Measurements from ENCODE around the gene AKNA.
A peak's percentile ranks its signal among the peaks of the same experiment; 100 is the strongest.

The AKNA gene

DNA sequence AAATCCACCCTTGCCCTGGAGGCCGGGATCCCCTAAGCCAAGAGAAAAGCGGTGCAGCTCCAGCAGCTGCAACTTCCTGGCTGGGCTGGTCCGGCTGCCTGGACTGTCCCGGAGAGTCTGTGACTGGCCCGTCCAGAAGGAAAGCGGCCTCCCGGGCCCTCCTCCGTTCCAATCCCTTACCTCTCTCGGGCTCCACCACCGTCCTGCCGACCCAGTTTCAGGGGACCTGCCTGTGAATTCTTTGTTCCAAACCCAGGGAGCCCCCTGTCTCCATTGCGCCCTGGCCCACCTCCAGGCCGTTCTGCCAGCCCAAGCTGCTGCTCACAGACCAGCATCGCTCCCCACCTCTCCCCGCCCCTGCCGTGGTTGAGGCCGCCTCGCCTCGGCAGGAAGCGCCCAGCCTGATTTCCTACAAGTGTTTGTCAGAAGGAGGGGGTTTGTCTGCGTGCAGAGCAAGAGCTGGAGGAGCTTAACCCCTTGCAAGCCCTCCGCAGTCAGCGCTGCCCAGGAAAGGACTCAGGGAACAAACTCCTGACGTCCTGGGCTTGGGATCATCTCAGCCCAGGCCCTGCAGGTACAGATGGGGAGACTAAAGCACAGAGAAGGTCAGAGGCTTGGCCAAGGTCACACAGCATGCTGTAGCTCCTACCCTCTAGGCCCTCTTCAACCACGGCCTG lies at the start of gene AKNA:
TSS of gene AKNA (minus strand) at position 303 of the 677 bp plus-strand sequence. CDS start 6,649 bp downstream, outside the sequence.
- Mint-ChIP-seq H3K4me3 (peak within 1 kb of the TSS; percentile 89), H3K9me3 (no peaks in the 10 kb centered on the region), H3K27ac (peak within 1 kb of the TSS; percentile 98), H3K27me3 (no peaks in the 10 kb centered on the region), H3K4me1 (ENCODE audit: low read depth) (peaks cover 62% of the 10 kb centered on the region), H3K36me3 (ENCODE audit: low read depth) (peaks cover 65% of the 10 kb centered on the region)

DNA sequence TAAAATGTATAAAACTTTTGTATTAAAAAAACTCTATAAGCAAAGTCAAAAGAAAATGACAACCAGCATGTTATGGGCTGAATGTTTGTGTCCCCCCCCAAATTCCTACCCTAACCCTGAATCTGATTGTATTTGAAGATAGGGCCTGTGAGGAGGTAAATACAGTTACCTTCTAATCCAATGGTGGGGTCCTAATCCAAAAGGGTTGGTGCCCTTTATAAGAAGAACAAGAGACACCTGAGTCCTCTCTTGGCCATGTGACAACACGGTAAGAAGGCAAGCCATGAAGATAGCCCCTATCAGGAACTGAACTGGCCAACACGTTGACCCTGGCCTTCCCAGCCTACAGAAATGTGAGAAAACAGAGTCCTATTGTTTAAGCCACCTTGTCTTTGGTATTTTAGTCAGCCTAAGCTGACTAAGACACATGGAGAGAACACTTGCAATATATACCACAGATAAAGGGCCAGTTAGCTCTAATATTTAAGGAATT lies 49.7 kb upstream of the AKNA start:
- H3K27me3 Mint-ChIP-seq = no peaks in the 10 kb centered on the region
- no peaks in the 10 kb centered on the region for H3K4me1 Mint-ChIP-seq (ENCODE audit: low read depth)
- no peak overlapping the region for H3K27ac Mint-ChIP-seq
- no peaks in the 10 kb centered on the region for H3K36me3 Mint-ChIP-seq (ENCODE audit: low read depth)
- no peaks in the 10 kb centered on the region for H3K9me3 Mint-ChIP-seq
- no peak overlapping the region for H3K4me3 Mint-ChIP-seq

- Mint-ChIP-seq H3K27ac (no peak overlapping the region), H3K27me3 (no peaks in the 10 kb centered on the region), H3K36me3 (ENCODE audit: low read depth) (no peaks in the 10 kb centered on the region), H3K4me3 (no peak overlapping the region), H3K9me3 (no peaks in the 10 kb centered on the region), H3K4me1 (ENCODE audit: low read depth) (no peaks in the 10 kb centered on the region)
Observed at GRCh38 chr9:114434878-114435311, 47.1 kb upstream of the AKNA start.

GRCh38 chr9:114433720-114434255 lies 46.0 kb upstream of the AKNA start:
- Mint-ChIP-seq H3K4me3 (no peak overlapping the region), H3K27ac (no peak overlapping the region), H3K4me1 (ENCODE audit: low read depth) (no peaks in the 10 kb centered on the region), H3K27me3 (no peaks in the 10 kb centered on the region), H3K36me3 (ENCODE audit: low read depth) (no peaks in the 10 kb centered on the region), H3K9me3 (no peaks in the 10 kb centered on the region)

DNA sequence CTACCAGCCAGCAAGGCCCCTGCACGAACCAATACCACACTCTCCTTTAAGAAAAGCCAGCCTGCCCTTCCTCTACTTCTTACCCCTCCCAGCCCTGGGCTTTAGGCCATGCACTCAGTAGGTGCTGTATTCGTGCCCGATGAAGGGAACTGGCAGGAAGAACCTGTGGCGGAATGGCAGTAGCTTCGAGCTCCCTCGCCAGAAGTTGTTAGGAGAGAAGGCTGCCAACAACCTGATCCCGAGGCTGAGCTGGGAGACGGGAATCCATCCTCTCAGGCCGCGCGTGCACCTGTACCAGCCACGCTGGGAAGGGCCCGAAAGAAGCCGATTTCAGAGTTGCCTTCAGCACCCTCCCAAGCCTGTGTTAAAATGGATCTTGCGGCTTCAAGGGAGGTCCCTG lies 45.3 kb upstream of the AKNA start:
- no peaks in the 10 kb centered on the region for H3K4me1 Mint-ChIP-seq (ENCODE audit: low read depth)
- H3K9me3 Mint-ChIP-seq = no peaks in the 10 kb centered on the region
- no peaks in the 10 kb centered on the region for H3K36me3 Mint-ChIP-seq (ENCODE audit: low read depth)
- H3K27me3 Mint-ChIP-seq = no peaks in the 10 kb centered on the region
- H3K27ac Mint-ChIP-seq = no peak overlapping the region
- no peak overlapping the region for H3K4me3 Mint-ChIP-seq

DNA sequence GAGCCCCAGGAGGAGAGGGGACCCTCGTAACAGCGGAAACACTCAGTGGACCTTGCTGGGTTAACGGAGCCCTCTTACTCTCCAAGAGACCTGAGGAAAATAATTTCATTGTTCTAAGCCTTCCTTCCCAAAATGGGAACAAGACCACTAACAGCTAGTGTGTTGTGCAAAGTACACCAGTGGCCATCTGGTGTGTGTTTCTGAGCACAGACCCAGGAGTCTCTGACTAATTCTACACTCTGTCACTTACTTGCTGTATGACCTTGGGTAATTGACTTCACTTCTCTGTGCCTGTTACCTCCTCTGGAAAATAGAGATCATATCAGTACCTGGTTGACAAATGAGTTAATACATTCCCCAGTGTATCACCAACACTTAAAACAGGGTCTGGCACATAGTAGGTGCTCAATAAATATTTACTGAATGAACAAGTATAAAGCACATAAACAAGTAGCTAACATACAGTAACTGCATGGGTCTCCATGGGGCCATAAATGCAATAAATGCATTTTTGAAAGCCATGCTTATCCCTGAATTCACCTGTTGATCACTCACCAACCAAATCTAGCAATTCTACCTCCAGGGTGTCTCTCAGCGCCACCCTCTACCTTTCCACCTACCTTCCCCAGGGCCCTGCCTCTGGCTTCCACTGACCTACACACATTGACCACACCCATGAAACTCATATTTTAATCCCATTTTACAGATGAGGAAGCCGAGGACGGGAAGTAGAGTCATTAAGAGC lies 44.7 kb upstream of the AKNA start:
- Mint-ChIP-seq H3K9me3 (no peaks in the 10 kb centered on the region), H3K27ac (no peak overlapping the region), H3K27me3 (no peaks in the 10 kb centered on the region), H3K36me3 (ENCODE audit: low read depth) (no peaks in the 10 kb centered on the region), H3K4me3 (no peak overlapping the region), H3K4me1 (ENCODE audit: low read depth) (no peaks in the 10 kb centered on the region)

DNA sequence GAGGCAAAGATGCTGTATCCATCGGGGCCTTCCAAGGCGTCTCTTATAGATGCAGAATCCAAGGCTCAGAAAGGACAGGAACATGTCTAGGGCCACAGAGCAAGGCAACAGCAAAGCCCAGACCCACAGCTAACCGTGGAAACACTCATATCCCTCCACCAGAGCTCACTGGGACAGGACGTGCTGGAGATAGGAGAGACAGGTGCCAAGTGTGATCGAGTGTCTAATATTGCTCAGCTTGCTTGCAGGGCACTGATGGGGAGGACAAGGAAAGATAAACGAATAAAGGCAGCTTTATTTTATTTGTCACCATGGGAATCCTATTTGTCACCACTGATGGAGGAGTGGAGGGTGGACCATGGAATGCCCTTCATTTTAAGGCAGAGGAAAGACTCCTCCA lies 44.0 kb upstream of the AKNA start:
- Mint-ChIP-seq H3K4me3 (no peak overlapping the region), H3K27me3 (no peaks in the 10 kb centered on the region), H3K36me3 (ENCODE audit: low read depth) (no peaks in the 10 kb centered on the region), H3K4me1 (ENCODE audit: low read depth) (no peaks in the 10 kb centered on the region), H3K27ac (no peak overlapping the region), H3K9me3 (no peaks in the 10 kb centered on the region)

DNA sequence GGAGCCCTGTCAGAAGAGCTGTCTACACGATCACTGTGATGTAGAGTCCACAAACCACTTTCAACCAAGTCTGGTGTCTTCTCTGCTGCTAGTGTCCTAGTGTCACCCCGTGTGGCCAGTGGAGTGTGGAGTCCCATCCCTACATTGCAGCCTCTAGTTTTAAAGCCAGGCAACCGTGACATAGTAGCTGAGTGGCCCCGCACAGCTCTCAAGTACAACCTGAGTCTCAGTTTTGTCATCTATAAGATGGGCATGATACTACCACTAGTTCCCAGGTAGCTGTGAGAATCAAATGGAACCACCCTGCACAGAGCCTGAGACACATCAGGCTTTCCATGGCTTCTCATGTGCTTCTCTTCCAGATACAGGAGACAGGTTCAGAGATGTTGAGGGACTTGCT lies 43.2 kb upstream of the AKNA start:
- Mint-ChIP-seq H3K27me3 (no peaks in the 10 kb centered on the region), H3K27ac (no peak overlapping the region), H3K4me3 (no peak overlapping the region), H3K9me3 (no peaks in the 10 kb centered on the region), H3K36me3 (ENCODE audit: low read depth) (no peaks in the 10 kb centered on the region), H3K4me1 (ENCODE audit: low read depth) (no peaks in the 10 kb centered on the region)

DNA sequence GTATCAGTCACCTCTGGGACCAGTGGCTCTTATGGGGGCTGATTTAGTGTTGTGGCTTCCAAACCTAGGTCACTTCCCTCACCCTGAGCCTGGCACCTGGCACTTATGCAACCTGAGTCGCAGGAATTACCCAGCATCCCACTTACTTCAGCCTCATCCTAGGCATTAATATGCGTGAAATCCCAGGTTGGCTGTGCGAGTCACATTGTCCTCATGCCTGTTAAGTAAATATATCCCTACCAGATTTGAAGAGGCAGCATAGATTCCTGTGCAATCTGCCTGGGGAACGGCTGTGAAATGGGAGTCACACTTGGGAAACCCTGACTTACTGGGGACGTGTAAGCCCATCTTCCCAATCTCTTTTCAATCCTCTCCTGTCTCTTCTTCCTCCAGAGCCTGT lies 42.7 kb upstream of the AKNA start:
- no peak overlapping the region for H3K4me3 Mint-ChIP-seq
- H3K4me1 Mint-ChIP-seq (ENCODE audit: low read depth) = no peaks in the 10 kb centered on the region
- no peak overlapping the region for H3K27ac Mint-ChIP-seq
- H3K9me3 Mint-ChIP-seq = no peaks in the 10 kb centered on the region
- no peaks in the 10 kb centered on the region for H3K36me3 Mint-ChIP-seq (ENCODE audit: low read depth)
- no peaks in the 10 kb centered on the region for H3K27me3 Mint-ChIP-seq

DNA sequence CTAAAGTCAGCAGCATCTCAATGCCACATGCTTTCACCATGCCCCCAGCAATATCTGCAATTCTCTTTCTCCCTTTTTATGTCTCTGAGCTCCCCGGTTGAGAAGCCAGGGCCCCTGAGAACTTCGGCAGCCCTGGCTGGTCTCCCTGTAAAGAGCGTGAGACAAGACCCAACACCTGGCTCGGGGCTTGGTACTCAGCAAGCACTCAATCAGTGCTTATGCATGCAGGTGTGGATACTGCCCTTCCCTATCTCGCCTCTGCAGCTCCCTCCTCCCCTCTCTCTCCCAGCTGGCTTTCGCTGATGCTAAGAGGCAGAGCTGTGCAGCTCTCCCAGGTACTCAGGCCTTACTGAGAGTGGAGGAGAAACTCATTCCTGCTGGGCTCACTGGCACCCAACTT lies 41.7 kb upstream of the AKNA start:
- H3K4me3 Mint-ChIP-seq = no peak overlapping the region
- H3K27ac Mint-ChIP-seq = no peak overlapping the region
- no peaks in the 10 kb centered on the region for H3K4me1 Mint-ChIP-seq (ENCODE audit: low read depth)
- no peaks in the 10 kb centered on the region for H3K9me3 Mint-ChIP-seq
- H3K27me3 Mint-ChIP-seq = no peaks in the 10 kb centered on the region
- H3K36me3 Mint-ChIP-seq (ENCODE audit: low read depth) = no peaks in the 10 kb centered on the region

- H3K27me3 Mint-ChIP-seq = no peaks in the 10 kb centered on the region
- no peaks in the 10 kb centered on the region for H3K4me1 Mint-ChIP-seq (ENCODE audit: low read depth)
- no peaks in the 10 kb centered on the region for H3K9me3 Mint-ChIP-seq
- H3K36me3 Mint-ChIP-seq (ENCODE audit: low read depth) = no peaks in the 10 kb centered on the region
- H3K27ac Mint-ChIP-seq = no peak overlapping the region
- no peak overlapping the region for H3K4me3 Mint-ChIP-seq
Observed at GRCh38 chr9:114428466-114428865, 40.7 kb upstream of the AKNA start.

- Mint-ChIP-seq H3K4me1 (ENCODE audit: low read depth) (no peaks in the 10 kb centered on the region), H3K9me3 (no peaks in the 10 kb centered on the region), H3K4me3 (no peak overlapping the region), H3K27me3 (no peaks in the 10 kb centered on the region), H3K36me3 (ENCODE audit: low read depth) (no peaks in the 10 kb centered on the region), H3K27ac (no peak overlapping the region)
Observed at GRCh38 chr9:114427644-114428043, 39.9 kb upstream of the AKNA start.

DNA sequence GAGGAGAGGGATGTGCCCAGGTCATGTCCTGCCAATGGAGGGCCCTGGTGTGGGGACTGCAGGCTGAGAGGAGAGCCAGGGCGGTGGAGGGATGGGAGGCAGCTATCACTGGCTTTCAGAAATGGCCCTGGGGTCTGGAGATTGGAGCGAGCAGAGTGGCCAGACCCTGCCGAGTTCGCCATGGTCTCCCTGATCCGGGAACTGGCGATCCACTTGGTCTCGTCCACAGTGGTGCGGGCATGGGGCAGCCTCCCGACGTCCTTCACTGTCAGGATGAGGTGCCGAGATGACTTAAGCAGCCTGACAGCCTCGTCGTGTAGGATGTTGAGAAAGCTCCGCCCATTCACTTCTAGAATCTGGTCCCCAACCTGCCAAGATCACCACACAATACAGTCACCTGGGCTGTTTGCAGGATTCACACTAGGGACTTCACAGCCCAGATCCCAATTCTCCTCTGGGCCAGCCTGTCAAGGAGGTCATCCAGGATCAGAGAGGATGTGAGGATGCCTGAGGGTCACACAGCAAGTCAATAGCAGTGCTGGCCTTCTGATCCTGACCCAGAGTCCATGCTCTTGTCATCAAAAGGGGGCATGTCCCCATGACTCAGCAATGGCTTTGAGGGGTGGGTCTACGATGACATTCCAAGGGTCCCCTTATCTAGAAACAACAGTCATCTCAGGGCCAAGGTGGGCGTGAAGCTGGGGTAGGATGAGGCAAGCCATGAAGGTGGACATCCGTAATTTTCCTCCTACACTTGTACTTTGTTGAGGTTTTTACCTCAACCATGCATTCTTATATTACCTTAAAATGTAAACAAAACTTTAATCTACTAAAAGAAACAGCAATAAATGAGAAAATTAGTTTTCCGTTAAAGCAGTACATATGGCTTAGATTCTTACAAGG lies 38.5 kb upstream of the AKNA start:
- Mint-ChIP-seq H3K4me1 (ENCODE audit: low read depth) (no peaks in the 10 kb centered on the region), H3K9me3 (no peaks in the 10 kb centered on the region), H3K4me3 (no peak overlapping the region), H3K27me3 (no peaks in the 10 kb centered on the region), H3K27ac (no peak overlapping the region), H3K36me3 (ENCODE audit: low read depth) (no peaks in the 10 kb centered on the region)

GRCh38 chr9:114425126-114425525 lies 37.3 kb upstream of the AKNA start:
- H3K4me3 Mint-ChIP-seq = no peak overlapping the region
- no peaks in the 10 kb centered on the region for H3K36me3 Mint-ChIP-seq (ENCODE audit: low read depth)
- no peaks in the 10 kb centered on the region for H3K4me1 Mint-ChIP-seq (ENCODE audit: low read depth)
- no peaks in the 10 kb centered on the region for H3K27me3 Mint-ChIP-seq
- no peak overlapping the region for H3K27ac Mint-ChIP-seq
- no peaks in the 10 kb centered on the region for H3K9me3 Mint-ChIP-seq

- no peaks in the 10 kb centered on the region for H3K27me3 Mint-ChIP-seq
- no peaks in the 10 kb centered on the region for H3K9me3 Mint-ChIP-seq
- no peak overlapping the region for H3K4me3 Mint-ChIP-seq
- H3K36me3 Mint-ChIP-seq (ENCODE audit: low read depth) = no peaks in the 10 kb centered on the region
- H3K27ac Mint-ChIP-seq = no peak overlapping the region
- no peaks in the 10 kb centered on the region for H3K4me1 Mint-ChIP-seq (ENCODE audit: low read depth)
Observed at GRCh38 chr9:114424126-114424525, 36.3 kb upstream of the AKNA start.

Data from stimulated activated naive CD8-positive, alpha-beta T cell treated with anti-CD3 and anti-CD28 coated beads, Interleukin-15, Interleukin-2, amounts not matched to agents 100 ng/mL and 50 ng/mL, for 24 hours (primary cell).